ENCODE results near the gene GRK5.

The GRK5 gene

GRCh38 chr10:119393421-119393820 is 186.1 kb downstream of the GRK5 start:
- DNase-seq: no peak

- no peak for DNase-seq
Observed at GRCh38 chr10:119393845-119394244, 186.5 kb downstream of the GRK5 start.

DNA sequence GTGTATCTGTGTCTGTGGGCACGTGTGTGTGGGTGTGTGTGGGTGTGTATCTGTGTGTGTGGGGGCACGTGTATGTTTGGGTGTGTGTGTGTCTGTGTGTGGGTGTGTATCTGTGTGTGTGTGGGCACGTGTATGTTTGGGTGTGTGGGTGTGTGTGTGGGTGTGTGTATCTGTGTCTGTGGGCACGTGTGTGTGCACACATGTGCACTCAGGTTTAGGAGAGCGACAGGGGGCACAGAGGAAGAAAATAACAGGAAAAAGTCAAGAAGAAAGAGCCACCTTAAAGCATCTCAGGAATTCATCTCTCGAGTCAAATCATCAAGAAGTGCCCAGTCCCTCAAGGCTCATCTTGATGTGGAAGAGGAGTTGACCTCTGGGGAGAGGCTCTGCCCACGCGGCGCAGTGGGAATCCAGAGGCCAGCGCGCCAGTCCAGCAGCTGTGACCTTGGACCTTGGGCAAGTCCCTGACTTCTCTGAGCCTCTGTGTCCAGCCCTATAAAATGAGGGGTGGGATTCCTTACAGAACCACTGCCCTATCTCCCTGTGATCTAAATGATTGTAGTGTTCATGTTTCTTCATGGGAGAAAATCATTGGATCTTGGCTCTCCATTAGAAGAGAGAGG is 187.4 kb downstream of the GRK5 start:
- DNase-seq: no peak

- no peak for DNase-seq
Observed at GRCh38 chr10:119395280-119396007, 188.1 kb downstream of the GRK5 start.

GRCh38 chr10:119396008-119396708 is 188.8 kb downstream of the GRK5 start:
- no peak for DNase-seq

- DNase-seq: no peak
Observed at GRCh38 chr10:119396709-119397071, 189.3 kb downstream of the GRK5 start.

DNA sequence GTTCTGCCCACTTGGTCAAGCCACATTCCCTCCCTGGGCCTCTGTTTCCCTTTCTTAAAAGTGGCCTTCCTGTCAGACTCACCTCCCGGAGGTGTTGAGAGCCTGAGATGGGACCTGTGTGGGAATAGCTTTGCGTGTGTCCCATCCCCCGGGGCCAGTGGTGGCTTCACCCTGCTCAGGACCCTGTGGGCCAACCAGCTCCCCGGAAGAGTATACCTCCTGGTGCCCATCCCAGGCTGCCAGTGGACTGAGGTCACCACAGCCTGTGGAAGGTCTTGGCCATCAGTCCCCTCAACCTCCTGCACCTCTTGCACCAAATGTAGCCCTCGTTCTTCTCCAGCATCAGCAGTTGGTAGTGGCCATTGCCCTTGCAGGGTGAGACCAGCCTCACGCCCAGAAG is 190.0 kb downstream of the GRK5 start:
- no peak for DNase-seq

DNA sequence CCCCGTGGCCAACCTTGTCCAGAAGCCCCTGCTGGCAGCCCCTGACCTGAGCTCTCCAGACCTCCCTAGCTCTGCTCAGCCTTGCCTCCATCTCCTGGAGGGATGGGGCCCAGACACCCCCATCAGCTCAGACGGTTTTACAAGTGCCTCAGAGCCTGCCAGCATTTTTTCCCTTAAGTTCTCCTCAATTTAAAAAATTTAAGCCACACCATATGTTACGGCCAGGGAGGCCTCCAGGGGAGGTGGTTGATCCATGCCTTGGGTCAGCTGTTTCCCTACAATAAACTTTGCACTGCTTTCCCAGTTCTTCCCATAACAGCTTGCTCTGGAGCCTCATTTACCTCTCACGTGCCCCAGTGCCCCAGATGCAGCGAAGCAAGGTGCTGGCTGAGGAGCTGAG is 191.6 kb downstream of the GRK5 start:
- no peak for DNase-seq

DNA sequence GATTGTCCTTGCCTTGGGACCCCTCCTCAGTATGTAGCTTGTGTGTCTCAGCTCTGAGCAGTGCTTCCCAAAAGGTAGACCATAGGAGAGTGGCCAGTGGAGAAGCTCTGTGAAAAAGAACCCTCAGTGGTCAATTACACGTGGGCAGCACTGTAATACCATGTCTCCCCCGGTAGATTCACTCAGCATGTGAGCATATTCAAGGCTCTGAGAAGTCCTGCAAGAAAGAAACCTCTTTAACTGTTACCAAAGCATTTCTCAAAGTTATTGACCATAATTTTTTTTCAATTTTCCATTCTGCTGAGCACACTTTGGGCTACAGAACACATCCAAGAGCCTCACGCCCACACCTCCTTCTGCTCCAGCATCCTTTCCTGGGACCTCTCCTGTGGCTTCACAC is 192.1 kb downstream of the GRK5 start:
- no peak for DNase-seq

GRCh38 chr10:119401671-119402395 is 194.5 kb downstream of the GRK5 start:
- DNase-seq: no peak

DNA sequence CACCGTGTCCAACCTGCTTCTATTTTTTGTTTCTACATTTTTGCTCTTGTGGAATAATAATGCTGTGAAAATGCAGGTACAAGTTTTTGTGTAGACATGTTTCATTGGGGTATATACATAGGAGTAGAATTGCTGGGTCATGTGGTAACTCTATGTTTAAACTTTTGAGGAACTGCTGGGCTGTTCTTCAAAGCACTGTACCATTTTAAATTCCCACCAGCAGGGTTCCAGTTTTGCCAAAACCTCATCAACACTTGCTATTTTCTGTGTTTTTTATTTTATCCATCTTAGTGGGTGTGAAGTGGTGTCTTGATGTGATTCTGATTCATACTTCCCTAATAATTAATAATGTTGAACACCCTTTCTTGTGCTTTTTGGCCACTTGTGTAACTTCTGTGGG is 196.6 kb downstream of the GRK5 start:
- no peak for DNase-seq

DNA sequence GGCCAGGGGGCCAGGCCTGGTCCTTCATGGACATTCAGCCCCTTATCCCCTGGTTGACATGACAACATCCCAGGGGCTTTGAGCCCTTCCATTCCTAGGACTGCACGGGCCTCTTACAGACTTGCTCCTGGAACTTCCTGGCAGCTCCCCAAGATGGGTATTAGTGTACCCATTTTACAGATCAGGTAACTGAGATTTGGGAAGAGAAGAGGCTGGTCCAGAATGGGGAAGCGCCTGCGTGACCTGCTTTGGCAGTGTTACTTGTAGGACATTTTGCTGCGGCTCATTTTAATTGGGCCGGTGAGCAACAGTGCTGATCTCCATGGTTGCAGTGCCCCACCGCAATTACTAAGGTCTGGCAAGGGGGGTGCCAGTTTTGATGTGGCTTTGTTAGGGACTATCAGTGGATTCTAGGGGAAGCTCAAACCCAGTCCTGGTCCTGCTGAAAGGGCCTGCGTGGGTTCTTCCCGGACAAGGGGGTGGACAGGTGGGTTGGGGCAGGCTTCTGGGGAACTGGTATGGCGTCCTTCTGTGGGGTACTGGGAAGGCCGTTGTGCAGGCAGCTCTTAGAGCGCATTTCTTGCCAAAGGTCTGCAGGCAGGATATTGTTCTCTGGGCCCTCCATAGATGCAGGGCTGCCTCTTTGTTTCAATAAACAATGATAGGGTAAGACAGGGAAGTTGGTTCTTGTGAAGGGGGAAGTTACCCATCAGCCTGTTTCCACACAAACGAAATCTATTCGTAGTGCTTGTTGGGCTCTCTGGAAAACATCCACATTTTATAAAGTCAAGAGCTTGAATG is 197.5 kb downstream of the GRK5 start:
- no peak for DNase-seq

GRCh38 chr10:119405520-119405807 is 198.1 kb downstream of the GRK5 start:
- DNase-seq: no peak

GRCh38 chr10:119406137-119406536 is 198.8 kb downstream of the GRK5 start:
- no peak for DNase-seq

GRCh38 chr10:119406601-119407253 is 199.4 kb downstream of the GRK5 start:
- DNase-seq: no peak

- DNase-seq: no peak
Observed at GRCh38 chr10:119407254-119407777, 199.9 kb downstream of the GRK5 start.

- DNase-seq: no peak
Observed at GRCh38 chr10:119408072-119408471, 200.7 kb downstream of the GRK5 start.

- DNase-seq: no peak
Observed at GRCh38 chr10:119408969-119409371, 201.6 kb downstream of the GRK5 start.

GRCh38 chr10:119409385-119409784 is 202.0 kb downstream of the GRK5 start:
- no peak for DNase-seq

DNA sequence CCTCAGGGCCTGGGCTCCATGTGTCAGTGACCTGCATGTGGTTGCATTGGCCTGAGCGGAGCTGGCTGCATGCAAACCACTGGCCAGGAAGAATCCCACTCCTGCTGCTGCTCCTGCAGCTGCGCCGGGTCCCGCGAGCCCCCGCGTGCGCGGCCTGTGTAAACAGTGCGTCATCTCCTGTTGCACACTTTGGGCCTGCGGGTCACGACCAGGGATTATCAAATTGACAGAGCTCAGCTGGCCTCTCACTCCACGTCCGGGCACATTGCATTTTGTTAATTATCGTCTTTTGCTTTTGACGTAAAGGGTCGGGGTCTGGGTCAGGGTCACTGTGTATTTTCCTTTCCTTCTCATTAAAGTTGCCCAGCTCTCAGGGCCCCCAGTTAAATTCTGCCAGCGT is 202.5 kb downstream of the GRK5 start:
- no peak for DNase-seq

- no peak for DNase-seq
Observed at GRCh38 chr10:119410361-119411116, 203.2 kb downstream of the GRK5 start.
